HG03108 (cell line): Measurements from ENCODE around the gene FAM168A.

Experiments
- ATAC-seq: cut with Tn5 transposase; IDR thresholded peaks from one replicate; pipeline ENCODE4 v1.9.1; 2021; ENCODE audit warnings: moderate library complexity; ENCODE audit not compliant: unreplicated experiment

Gene FAM168A

GRCh38 chr11:73404048-73404447, 193.9 kb downstream of the FAM168A start:
- ATAC-seq, result no peak

- ATAC-seq, result no peak
Observed at GRCh38 chr11:73403541-73403940, 194.4 kb downstream of the FAM168A start.

GRCh38 chr11:73402834-73403185, 195.1 kb downstream of the FAM168A start:
- no peak for ATAC-seq

- no peak for ATAC-seq
Observed at GRCh38 chr11:73401924-73402833, 195.7 kb downstream of the FAM168A start.

GRCh38 chr11:73401217-73401923, 196.5 kb downstream of the FAM168A start:
- ATAC-seq, result no peak

- ATAC-seq, result no peak
Observed at GRCh38 chr11:73400293-73400692, 197.6 kb downstream of the FAM168A start.

- ATAC-seq, result no peak
Observed at GRCh38 chr11:73399636-73400035, 198.3 kb downstream of the FAM168A start.

GRCh38 chr11:73399159-73399590, 198.7 kb downstream of the FAM168A start:
- no peak for ATAC-seq

GRCh38 chr11:73398721-73399120, 199.2 kb downstream of the FAM168A start:
- ATAC-seq, result no peak

GRCh38 chr11:73398132-73398526, 199.8 kb downstream of the FAM168A start:
- no peak for ATAC-seq

- no peak for ATAC-seq
Observed at GRCh38 chr11:73397468-73398131, 200.3 kb downstream of the FAM168A start.

GRCh38 chr11:73396985-73397384, 200.9 kb downstream of the FAM168A start:
- ATAC-seq, result no peak

- no peak for ATAC-seq
Observed at GRCh38 chr11:73396251-73396930, 201.5 kb downstream of the FAM168A start.

GRCh38 chr11:73395297-73396208, 202.4 kb downstream of the FAM168A start:
- ATAC-seq, result no peak

GRCh38 chr11:73394416-73395296, 203.3 kb downstream of the FAM168A start:
- ATAC-seq, result no peak

GRCh38 chr11:73393479-73394415, 204.2 kb downstream of the FAM168A start:
- no peak for ATAC-seq

GRCh38 chr11:73393011-73393380, 204.9 kb downstream of the FAM168A start:
- ATAC-seq, result no peak
